GM10266 (cell line): ENCODE results near the gene CITED4.

Source experiments
- DNase-seq: peaks from one replicate; pipeline ENCODE4 v3.0.0; 2012; ENCODE audit errors: extremely low spot score
- TF ChIP-seq, protein P1 (sequence below): IDR thresholded peaks from 2 replicates; pipeline ENCODE4 v1.5.1; 2012; ENCODE audit warnings: mild to moderate bottlenecking, low read depth; ENCODE audit not compliant: control insufficient read depth, insufficient read depth; ENCODE audit errors: missing control alignments

CITED4 gene

DNA sequence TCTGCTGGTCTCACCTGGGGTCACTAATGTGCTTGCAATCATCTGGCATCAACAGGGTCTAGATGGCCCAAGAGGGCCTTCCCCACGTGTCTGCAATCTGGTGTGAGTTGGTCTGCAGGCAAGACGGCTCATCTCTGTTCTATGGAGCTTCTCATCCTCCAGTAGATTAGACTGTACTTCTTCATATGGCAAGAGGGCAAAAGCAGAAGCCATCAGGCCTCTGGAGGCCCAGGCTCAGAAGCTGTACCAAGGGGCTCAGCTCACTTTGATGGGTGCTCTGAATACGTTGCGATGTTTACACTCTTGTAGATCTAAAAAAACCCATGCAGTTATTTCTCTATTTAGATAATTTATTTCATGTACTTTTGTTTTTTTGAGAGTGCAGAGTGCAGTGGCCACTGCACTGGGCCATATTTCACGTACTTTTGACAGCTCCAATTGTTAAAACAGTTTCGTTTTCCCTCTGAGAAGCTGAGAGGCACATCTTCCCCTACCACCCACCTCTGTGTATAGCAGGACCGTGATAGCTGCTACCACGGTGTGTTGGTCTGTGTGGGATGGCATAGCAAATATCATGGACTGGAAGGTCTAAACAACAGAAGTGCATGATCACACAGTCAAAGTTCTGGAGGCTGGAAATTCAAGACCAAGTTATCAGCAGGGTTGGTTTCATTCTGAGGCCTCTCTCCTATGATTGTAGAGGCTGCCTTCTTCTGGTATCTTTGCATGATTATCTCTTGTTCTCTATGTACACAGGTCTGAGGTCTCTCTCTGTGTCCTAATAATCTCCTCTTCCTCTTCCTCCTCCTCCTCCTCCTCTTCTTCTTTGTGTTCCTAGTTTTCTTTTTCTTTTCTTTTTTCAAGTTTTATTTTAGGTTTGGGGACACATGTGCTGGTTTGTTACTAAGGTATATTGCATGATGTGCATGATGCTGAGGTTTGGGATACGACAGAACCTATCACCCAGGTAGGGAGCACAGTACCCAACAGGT lies 17.0 kb downstream of the CITED4 start:
- DNase-seq, result no peak
- TF ChIP-seq, protein P1, sequence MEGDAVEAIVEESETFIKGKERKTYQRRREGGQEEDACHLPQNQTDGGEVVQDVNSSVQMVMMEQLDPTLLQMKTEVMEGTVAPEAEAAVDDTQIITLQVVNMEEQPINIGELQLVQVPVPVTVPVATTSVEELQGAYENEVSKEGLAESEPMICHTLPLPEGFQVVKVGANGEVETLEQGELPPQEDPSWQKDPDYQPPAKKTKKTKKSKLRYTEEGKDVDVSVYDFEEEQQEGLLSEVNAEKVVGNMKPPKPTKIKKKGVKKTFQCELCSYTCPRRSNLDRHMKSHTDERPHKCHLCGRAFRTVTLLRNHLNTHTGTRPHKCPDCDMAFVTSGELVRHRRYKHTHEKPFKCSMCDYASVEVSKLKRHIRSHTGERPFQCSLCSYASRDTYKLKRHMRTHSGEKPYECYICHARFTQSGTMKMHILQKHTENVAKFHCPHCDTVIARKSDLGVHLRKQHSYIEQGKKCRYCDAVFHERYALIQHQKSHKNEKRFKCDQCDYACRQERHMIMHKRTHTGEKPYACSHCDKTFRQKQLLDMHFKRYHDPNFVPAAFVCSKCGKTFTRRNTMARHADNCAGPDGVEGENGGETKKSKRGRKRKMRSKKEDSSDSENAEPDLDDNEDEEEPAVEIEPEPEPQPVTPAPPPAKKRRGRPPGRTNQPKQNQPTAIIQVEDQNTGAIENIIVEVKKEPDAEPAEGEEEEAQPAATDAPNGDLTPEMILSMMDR, result no peak

DNA sequence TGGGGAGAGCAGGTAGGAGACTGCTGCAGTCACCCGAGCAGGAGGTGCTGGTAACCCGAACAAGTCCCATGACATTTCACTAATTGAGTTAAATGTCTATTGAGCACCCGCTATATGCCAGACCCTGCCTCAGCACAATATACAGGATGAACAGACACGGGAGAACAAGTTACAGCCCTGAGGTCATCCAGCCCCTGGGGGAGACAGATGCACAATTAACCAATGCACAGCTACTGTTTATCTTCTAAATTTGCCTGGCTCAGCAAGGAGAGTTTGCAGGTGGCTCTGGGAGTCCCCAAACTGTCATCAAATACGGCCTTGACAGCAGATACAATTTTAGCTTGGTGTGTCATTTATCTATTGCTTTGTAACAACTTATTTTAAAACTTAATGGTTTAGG lies 18.1 kb downstream of the CITED4 start:
- DNase-seq, result no peak
- TF ChIP-seq, protein P1, result no peak

DNA sequence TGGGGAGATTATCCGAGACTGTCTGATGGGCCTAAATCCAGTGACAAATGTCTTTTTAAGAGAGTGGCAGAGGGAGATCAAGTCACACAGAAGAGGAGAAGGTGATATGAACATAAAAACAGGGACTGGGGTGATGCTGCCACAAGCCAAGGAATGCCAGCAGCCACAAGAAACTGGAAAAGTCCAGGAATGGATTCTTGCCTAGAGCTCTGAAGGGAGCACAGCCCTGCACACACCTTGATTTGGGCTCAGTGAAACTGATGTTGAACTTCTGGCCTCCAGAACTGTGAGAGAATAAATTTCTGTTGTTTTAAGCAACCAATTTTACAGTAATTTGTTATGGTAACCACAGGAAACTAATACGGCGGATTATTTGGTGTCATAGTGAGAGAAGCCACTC lies 19.5 kb downstream of the CITED4 start:
- no peak for DNase-seq
- TF ChIP-seq, protein P1, result no peak

DNA sequence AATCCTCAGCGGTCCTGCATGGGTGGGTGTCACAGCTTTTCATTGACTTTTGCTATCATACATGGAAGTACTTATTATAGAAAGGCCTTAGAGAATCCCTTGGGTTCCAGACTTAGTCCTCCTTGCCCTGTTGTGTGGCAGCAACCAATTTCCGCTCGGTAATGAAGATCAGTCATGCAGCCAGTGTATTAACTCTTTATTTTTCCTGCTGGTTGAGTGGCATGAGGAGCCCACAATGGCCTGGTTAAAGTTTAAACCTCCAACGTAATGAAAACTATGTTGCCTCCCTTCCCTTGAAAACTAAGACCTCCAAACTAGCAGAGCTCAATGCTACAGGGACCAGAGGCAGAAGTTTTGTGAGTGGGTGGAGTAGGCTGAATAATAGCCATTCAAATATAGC lies 20.0 kb downstream of the CITED4 start:
- TF ChIP-seq, protein P1, result no peak
- DNase-seq, result no peak

DNA sequence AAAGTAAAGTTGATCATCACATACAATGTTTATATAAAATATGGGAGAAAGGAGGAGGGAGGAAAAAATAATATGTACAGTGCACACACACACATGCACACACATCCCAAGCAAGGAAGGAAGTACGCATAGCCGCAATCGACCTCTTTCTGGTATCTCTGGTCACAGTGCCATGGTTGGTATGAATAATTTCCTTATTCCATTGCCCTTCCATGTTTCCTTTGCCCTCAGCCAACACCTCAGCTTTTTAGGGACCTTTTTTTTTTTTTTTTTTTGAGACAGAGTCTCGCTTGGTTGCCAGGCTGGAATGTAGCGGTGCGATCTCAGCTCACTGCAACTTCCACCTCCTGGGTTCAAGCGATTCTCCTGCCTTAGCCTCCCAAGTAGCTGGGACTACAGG lies 20.6 kb downstream of the CITED4 start:
- TF ChIP-seq, protein P1, result no peak
- no peak for DNase-seq

DNA sequence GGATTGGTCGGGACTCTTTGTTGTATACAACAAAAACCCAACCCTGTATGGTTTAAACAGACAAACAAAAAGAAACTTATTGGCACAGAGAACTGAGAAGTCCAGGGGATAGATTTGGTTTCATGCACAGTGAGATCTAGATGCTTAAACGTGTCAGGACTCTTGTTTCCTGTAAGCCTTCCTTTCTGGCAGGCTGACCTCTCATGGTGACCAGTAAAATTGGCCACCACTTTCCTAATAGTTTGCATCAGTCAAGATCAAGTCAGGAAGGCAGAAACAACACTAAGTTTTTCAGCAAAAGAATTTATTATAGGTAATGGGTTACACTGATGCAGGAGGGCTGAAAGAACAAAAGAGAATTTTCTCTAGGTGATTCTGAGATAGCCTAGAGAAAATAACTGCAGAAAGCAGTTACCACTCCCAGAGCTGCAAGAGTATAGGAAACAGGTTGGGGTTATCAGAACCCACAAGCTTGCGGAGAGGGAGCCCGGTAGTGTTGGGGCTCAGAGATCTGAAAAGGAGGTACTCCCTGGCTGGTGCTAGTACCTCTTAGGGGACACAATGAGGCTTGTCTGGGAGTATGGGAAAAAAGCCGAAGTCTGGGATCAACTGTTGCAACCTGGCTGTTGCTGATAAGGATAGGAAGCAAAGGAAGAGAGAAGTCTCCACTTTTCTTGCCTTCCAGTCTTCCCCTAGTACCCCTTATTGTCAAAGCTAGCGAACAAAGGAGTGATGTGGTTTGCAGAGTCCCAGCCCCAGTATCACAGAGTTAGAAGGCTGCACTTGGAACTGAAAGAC lies 21.4 kb downstream of the CITED4 start:
- no peak for DNase-seq
- TF ChIP-seq, protein P1, result no peak
